Fibroblast of mammary gland (primary cell): Measurements from ENCODE around the gene ATP5ME.

Experiments
- DNase-seq: peaks from one replicate; pipeline ENCODE4 v3.0.0-alpha.2; 2010; ENCODE audit warnings: low read depth
- H3K4me3 ChIP-seq: 2 replicates; pipeline ENCODE4 v1.5.1; 2011; ENCODE audit warnings: low read depth, mild to moderate bottlenecking, low read length, moderate library complexity; ENCODE audit not compliant: control insufficient read depth
- TF ChIP-seq, protein P1 (sequence below): conservative IDR thresholded peaks from 2 replicates; pipeline ENCODE4 v1.5.1; 2011; ENCODE audit warnings: low read depth, low read length, inconsistent platforms; ENCODE audit not compliant: control insufficient read depth, insufficient read depth

Gene ATP5ME

DNA sequence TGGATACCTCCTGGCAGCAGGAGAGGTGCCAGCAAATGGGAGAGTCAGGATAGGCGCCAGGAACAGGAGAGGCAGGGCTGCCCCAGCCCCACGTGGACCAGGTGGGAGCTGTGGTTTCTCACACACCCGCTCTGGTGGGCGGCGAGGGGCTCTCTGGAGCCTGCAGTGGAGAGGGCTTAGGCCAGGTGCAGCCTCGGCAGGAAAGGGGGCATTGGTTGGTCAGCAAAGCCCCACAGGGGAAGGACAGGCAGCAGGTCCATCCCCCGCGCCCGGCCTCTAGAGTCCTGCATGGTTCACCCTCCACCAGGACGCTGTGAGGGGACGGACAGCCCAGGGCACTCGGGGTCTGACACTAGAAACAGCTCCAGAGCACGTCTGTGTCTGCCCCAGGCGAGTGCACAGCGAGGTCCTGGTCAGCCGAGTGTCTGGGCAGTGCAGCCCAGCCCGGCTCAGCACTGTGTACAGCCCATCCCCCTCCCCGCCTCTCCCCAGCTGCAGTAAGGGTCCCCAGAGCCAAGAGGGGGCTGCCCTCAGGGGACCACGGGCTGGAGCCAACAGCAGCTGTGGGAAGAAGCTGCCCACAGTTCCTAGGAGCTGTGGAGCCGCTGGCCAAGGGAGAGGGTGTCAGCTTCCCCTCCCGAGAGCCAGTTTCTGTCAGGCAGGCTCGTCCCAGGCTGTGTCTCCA, 8.2 kb downstream of the ATP5ME start:
- no peak overlapping the region for H3K4me3 ChIP-seq
- DNase-seq: no peak
- TF ChIP-seq, protein P1, sequence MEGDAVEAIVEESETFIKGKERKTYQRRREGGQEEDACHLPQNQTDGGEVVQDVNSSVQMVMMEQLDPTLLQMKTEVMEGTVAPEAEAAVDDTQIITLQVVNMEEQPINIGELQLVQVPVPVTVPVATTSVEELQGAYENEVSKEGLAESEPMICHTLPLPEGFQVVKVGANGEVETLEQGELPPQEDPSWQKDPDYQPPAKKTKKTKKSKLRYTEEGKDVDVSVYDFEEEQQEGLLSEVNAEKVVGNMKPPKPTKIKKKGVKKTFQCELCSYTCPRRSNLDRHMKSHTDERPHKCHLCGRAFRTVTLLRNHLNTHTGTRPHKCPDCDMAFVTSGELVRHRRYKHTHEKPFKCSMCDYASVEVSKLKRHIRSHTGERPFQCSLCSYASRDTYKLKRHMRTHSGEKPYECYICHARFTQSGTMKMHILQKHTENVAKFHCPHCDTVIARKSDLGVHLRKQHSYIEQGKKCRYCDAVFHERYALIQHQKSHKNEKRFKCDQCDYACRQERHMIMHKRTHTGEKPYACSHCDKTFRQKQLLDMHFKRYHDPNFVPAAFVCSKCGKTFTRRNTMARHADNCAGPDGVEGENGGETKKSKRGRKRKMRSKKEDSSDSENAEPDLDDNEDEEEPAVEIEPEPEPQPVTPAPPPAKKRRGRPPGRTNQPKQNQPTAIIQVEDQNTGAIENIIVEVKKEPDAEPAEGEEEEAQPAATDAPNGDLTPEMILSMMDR: no peak

DNA sequence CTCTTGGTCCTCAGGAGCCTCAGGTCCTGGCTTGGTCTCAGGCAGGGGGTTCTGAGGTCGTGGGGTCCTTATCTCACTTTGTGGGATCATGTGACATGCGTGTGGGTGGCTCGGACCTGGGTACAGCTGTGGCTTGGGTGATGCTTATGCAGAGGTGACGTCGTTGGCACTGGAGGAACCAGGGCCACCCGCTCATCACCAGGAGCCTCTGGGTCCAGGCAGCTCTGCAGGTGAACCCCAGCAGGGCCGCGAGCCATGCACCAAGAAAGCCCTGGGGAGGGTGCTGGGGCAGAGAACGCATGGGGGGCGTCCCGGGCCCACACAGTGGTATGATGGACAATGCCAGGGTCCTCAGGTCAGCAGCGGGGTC, 8.7 kb downstream of the ATP5ME start:
- no peak for DNase-seq
- no peak overlapping the region for H3K4me3 ChIP-seq
- TF ChIP-seq, protein P1: no peak

DNA sequence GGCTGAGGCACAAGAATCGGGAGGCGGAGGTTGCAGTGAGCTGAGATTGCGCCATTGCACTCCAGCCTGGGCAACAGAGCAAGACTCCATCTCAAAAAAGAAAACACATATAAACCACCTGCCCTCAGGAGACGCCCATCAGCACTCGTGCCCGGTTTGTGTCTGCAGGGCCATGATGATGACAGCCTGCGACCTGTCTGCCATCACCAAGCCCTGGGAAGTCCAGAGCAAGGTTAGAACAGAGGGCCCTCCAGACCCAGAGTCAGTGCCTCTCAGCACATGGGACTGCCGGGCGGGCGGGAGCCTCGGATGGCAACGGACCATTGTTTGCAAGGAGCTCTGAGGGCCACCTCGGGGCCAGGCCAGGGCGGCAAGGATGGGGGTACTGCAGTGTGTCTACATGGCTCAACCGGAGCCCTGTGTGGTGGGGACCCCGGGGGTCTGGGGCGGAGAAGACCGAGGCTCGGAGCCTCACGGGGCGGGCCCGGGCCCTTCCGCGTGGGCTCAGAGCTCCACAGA, 9.3 kb downstream of the ATP5ME start:
- TF ChIP-seq, protein P1: no peak
- H3K4me3 ChIP-seq: no peak overlapping the region
- no peak for DNase-seq

DNA sequence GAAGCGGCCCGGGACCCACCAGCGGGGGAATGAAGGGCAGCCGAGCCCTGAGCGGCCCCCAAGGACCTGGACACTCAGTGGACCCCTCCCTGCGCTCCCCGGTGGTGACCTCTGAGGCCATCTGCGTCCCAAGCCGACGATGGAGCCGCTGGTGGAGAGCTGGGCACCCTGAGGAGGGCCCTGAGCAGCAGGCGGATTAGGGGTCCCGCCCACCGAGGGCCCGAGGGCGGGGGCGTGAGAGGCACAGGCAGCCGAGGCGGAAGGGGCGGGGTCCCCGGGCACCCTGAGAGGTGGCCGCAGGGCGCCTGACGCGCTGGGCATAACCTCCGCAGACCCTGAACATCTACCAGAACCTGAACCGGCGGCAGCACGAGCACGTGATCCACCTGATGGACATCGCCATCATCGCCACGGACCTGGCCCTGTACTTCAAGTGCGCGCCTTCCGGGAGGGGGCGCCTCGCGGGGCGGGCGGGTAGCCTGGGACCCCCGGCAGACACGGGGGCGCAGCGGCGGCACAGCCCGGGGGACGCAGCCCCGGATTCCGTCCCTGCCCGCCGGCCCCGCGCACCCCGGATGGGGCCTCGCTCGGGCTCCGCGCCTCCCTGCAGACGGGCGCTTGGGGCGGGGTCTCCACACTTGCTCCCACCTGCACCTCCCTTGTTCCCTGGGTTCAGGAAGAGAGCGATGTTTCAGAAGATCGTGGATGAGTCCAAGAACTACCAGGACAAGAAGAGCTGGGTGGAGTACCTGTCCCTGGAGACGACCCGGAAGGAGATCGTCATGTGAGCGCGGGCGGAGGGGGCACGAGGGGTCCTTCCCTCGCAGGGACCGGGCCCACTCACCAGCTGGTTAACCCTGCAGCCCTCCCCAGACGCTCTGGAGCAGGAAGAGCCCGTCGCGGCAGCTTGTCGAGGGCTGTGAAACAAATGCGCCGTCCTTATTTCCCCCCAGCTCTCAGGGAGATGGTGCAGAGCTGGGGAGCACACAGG, 10.3 kb downstream of the ATP5ME start:
- no peak overlapping the region for H3K4me3 ChIP-seq
- no peak for DNase-seq

DNA sequence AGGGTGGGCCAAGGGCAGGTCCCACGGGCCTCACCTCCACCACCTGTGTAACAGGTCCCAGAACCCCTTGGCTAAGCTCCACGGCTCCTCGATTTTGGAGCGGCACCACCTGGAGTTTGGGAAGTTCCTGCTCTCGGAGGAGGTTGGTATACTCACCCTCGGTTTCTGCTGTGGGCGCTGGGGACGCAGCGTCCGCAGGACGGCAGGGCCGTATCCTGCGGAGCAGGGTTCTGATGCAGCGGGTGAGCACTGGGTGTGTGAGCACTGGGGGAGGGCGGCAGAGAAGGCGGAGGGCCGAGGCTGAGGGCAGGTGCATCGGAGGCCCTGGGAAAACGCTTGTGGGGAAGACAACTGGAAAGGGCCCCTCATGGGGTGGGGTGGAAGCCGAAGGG, 11.0 kb downstream of the ATP5ME start:
- H3K4me3 ChIP-seq: no peak overlapping the region
- TF ChIP-seq, protein P1: no peak
- no peak for DNase-seq

More for the DNA sequence above, 10.3 kb downstream of the ATP5ME start:
- TF ChIP-seq, protein P1: no peak

DNA sequence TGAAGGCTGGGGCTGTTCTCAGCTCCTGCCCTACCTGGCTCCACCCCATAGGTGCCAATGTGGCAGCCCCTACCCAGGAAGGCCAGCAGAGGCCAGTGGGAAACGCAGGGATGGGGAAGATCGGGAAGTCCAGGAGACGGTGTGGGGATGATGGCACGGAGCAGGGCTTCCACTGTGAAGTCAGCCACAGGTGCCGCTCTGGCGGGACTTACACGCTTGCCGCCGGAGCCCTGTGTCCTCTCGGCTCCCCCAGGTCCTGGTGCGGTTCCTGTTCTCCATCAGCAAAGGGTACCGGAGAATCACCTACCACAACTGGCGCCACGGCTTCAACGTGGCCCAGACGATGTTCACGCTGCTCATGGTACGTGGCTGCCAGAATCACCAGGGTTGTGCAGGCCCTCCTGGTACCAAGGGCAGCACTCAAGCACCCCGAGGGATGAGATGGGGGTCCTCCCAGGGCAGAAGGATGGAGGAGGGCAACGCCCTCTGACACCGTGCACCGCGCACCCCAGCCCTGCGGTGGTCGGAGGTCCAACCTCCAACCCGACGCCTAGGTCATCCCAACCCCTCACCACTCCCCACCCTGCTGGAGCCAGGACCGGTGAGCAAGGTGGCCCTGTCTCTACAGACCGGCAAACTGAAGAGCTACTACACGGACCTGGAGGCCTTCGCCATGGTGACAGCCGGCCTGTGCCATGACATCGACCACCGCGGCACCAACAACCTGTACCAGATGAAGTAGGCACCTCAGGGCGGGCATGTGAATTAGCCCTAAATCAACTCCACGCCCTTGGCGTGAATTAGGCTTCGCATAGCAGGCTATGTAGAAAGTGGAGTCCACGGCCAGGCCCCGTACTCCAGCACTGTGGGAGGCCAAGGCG, 12.0 kb downstream of the ATP5ME start:
- no peak for DNase-seq
- TF ChIP-seq, protein P1: no peak
- H3K4me3 ChIP-seq: no peak overlapping the region
